IMR-90 (cell line): Measurements from ENCODE around the gene PCDHGA10. TPM values are rescaled to one million over a fixed set of nuclear protein-coding genes. Genes with fewer than 3 reads are reported as not detected.

Experiments
- ATAC-seq: fragments of 200-7000 bp; cut with Tn5 transposase; 2 replicates; pipeline ENCODE4 v1.9.1; 2020; ENCODE audit warnings: low read depth, mild to moderate bottlenecking, moderate library complexity
- BruUV-seq: library from RNA; stranded (reverse); fragments of 400-500 nt; replicated peaks from 2 replicates; lab custom pipeline; 2021; lab: Mats Ljungman, UMichigan
- CTCF ChIA-PET: fragments of 300-600 bp; formaldehyde crosslinking; extraction: SDS; loops from one replicate; lab custom pipeline; 2021; ENCODE audit warnings: antibody characterized with exemption; lab: Yijun Ruan, JAX
- POLR2A ChIA-PET: fragments of 300-600 bp; sonication (Branson Sonifier 250); formaldehyde crosslinking; loops from one replicate; lab custom pipeline; 2022; ENCODE audit warnings: antibody characterized with exemption; ENCODE audit not compliant: unreplicated experiment; lab: Charles Lee
- DNase-seq: peaks from one replicate; pipeline ENCODE4 v3.0.0; 2013
- H2AFZ ChIP-seq: replicated peaks from 2 replicates; pipeline ENCODE3; 2013; ENCODE audit warnings: low read length, mild to moderate bottlenecking; ENCODE audit not compliant: poor library complexity
- H2AK5ac ChIP-seq: 2 replicates; pipeline ENCODE4 v1.6.1; 2013; ENCODE audit warnings: low read depth, low read length, inconsistent platforms
- H2AK9ac ChIP-seq: replicated peaks from 2 replicates; pipeline ENCODE3; 2013; ENCODE audit warnings: mild to moderate bottlenecking, low read depth, low read length, moderate library complexity; ENCODE audit not compliant: poor library complexity
- H2BK120ac ChIP-seq: 2 replicates; pipeline ENCODE4 v1.6.1; 2013; ENCODE audit warnings: low read depth, low read length, inconsistent platforms
- H2BK15ac ChIP-seq: 3 replicates; pipeline ENCODE4 v1.6.1; 2013; ENCODE audit warnings: low read depth, low read length, inconsistent platforms
- H2BK20ac ChIP-seq: 2 replicates; pipeline ENCODE4 v1.6.1; 2013; ENCODE audit warnings: low read depth, mild to moderate bottlenecking, inconsistent platforms, low read length, moderate library complexity
- H2BK5ac ChIP-seq: 2 replicates; pipeline ENCODE4 v1.6.1; 2013; ENCODE audit warnings: mild to moderate bottlenecking, low read depth, low read length, inconsistent platforms; ENCODE audit not compliant: poor library complexity, severe bottlenecking
- H3K14ac ChIP-seq: replicated peaks from 2 replicates; pipeline ENCODE4 v1.6.1; 2013; ENCODE audit warnings: low read depth, low read length, inconsistent platforms
- H3K18ac ChIP-seq: 2 replicates; pipeline ENCODE4 v1.6.1; 2013; ENCODE audit warnings: low read depth, low read length, control low read depth
- H3K23ac ChIP-seq: 2 replicates; pipeline ENCODE4 v1.6.1; 2013; ENCODE audit warnings: low read depth, low read length, inconsistent platforms
- H3K27ac ChIP-seq: 2 replicates; pipeline ENCODE4 v1.5.1; 2013; ENCODE audit warnings: mild to moderate bottlenecking, control low read depth, low read length; ENCODE audit not compliant: insufficient read depth
- H3K27me3 ChIP-seq: 2 replicates; pipeline ENCODE4 v1.6.1; 2013; ENCODE audit warnings: low read length; ENCODE audit not compliant: control insufficient read depth, insufficient read depth
- H3K36me3 ChIP-seq: 2 replicates; pipeline ENCODE4 v1.6.1; 2013; ENCODE audit warnings: low read length, mixed read lengths; ENCODE audit not compliant: control insufficient read depth, insufficient read depth
- H3K4ac ChIP-seq: 2 replicates; pipeline ENCODE4 v1.6.1; 2013; ENCODE audit warnings: low read depth, low read length, inconsistent platforms
- H3K4me1 ChIP-seq: 2 replicates; pipeline ENCODE4 v1.6.1; 2013; ENCODE audit warnings: low read length, mixed read lengths; ENCODE audit not compliant: control insufficient read depth, insufficient read depth
- H3K4me2 ChIP-seq: 2 replicates; pipeline ENCODE4 v1.6.1; 2013; ENCODE audit warnings: low read depth, mild to moderate bottlenecking, control low read depth, low read length, moderate library complexity
- H3K4me3 ChIP-seq: 2 replicates; pipeline ENCODE4 v1.5.1; 2013; ENCODE audit warnings: low read depth, mild to moderate bottlenecking, control low read depth, low read length, moderate library complexity; ENCODE audit not compliant: insufficient read depth
- H3K56ac ChIP-seq: 2 replicates; pipeline ENCODE4 v1.6.1; 2013; ENCODE audit warnings: low read length, inconsistent platforms; ENCODE audit not compliant: insufficient read depth; ENCODE audit errors: extremely low read depth
- H3K79me1 ChIP-seq, 2 experiments: 2 replicates each; pipeline ENCODE4 v1.6.1; 2013; ENCODE audit warnings: low read length in 2 of 2, inconsistent platforms in 1 of 2, low read depth in 1 of 2
- H3K9ac ChIP-seq: 2 replicates; pipeline ENCODE4 v1.6.1; 2013; ENCODE audit warnings: low read depth, low read length, control low read depth
- H3K9me1 ChIP-seq: 2 replicates; pipeline ENCODE4 v1.6.1; 2013; ENCODE audit warnings: low read length, inconsistent platforms; ENCODE audit not compliant: insufficient read depth
- H3K9me3 ChIP-seq: 2 replicates; pipeline ENCODE4 v1.6.1; 2013; ENCODE audit warnings: low read length; ENCODE audit not compliant: control insufficient read depth, insufficient read depth
- H4K20me1 ChIP-seq: 2 replicates; pipeline ENCODE4 v1.6.1; 2013; ENCODE audit warnings: low read length, inconsistent platforms; ENCODE audit not compliant: insufficient read depth
- H4K5ac ChIP-seq: 2 replicates; pipeline ENCODE4 v1.6.1; 2013; ENCODE audit warnings: mild to moderate bottlenecking, low read depth, low read length, control low read depth
- H4K8ac ChIP-seq, 2 experiments: 2 replicates each; pipeline ENCODE4 v1.6.1; 2013; ENCODE audit warnings: low read depth in 2 of 2, low read length in 2 of 2, control low read depth in 1 of 2, inconsistent platforms in 1 of 2
- H4K91ac ChIP-seq: 2 replicates; pipeline ENCODE4 v1.6.1; 2013; ENCODE audit warnings: low read depth, low read length, inconsistent platforms; ENCODE audit not compliant: insufficient read depth
- CEBPB ChIP-seq: IDR thresholded peaks from 2 replicates; pipeline ENCODE4 v1.6.1; 2012; ENCODE audit warnings: low read depth, low read length, improper control_type of control experiment
- MAZ ChIP-seq: IDR thresholded peaks from 2 replicates; pipeline ENCODE4 v1.6.1; 2012; ENCODE audit warnings: low read depth, mild to moderate bottlenecking, low read length, improper control_type of control experiment, moderate library complexity, borderline replicate concordance
- MXI1 ChIP-seq: IDR thresholded peaks from 2 replicates; pipeline ENCODE4 v1.6.1; 2012; ENCODE audit warnings: low read depth, mild to moderate bottlenecking, low read length, moderate library complexity, borderline replicate concordance
- NFE2L2 ChIP-seq: fragments of 150-350 bp; IDR thresholded peaks from 2 replicates; pipeline ENCODE4 v1.6.1; 2016; ENCODE audit warnings: low read depth, mild to moderate bottlenecking, low read length
- POLR2A ChIP-seq: IDR thresholded peaks from 2 replicates; pipeline ENCODE4 v1.6.1; 2012; ENCODE audit warnings: mild to moderate bottlenecking, low read depth, low read length
- RAD21 ChIP-seq: IDR thresholded peaks from 2 replicates; pipeline ENCODE4 v1.6.1; 2012; ENCODE audit warnings: low read length, improper control_type of control experiment
- SMC3 ChIP-seq: fragments of 150-350 bp; IDR thresholded peaks from 2 replicates; pipeline ENCODE4 v1.6.1; 2016; ENCODE audit warnings: low read depth, mild to moderate bottlenecking, antibody characterized with exemption, low read length, moderate library complexity
- WGBS, 2 experiments: methylation state at CpG; one replicate each; pipeline versions ENCODE4 v1.1.5 to v1.1.7; 2013; ENCODE audit warnings: missing lambda C conversion rate in 2 of 2; ENCODE audit not compliant: insufficient read length in 1 of 2; ENCODE audit errors: extremely low coverage in 2 of 2; 5-methylcytosine and 5-hydroxymethylcytosine counted together
- dilution Hi-C: fragments of 300-500 bp; cut with HindIII; formaldehyde crosslinking; loops from one replicate; pipeline ENCODE4 v1.14.3; 2018; ENCODE audit warnings: low sequenced_read_pairs; ENCODE audit not compliant: unreplicated experiment
- in situ Hi-C: fragments of 300-500 bp; cut with MboI; formaldehyde crosslinking; loops from 3 replicates; pipeline ENCODE4 v1.14.3; 2019; ENCODE audit warnings: low sequenced_read_pairs, inconsistent platforms, mixed read lengths
- intact Hi-C: fragments of 100-400 bp; cut with micrococcal nuclease; formaldehyde crosslinking; loops from 2 replicates; pipeline ENCODE4 v1.10.0; 2022
- polyA plus RNA-seq, 3 experiments: library from polyadenylated mRNA; depleted of rRNA; stranded (reverse); fragments of >200 nt; gene quantifications; 2 replicates each; pipeline ENCODE4 v1.2.3, GENCODE V29; 2012; ENCODE audit warnings: low replicate concordance in 1 of 3
- total RNA-seq: library from RNA; depleted of rRNA; stranded (reverse); fragments of >200 nt; gene quantifications from 2 replicates; pipeline ENCODE4 v1.2.3, GENCODE V29; 2012
- TF ChIP-seq, protein P1 (sequence below): conservative IDR thresholded peaks from 2 replicates; pipeline ENCODE4 v1.5.1; 2012; ENCODE audit warnings: mild to moderate bottlenecking, low read depth, low read length, improper control_type of control experiment

The PCDHGA10 gene
- total and polyA plus RNA-seq, 2 of the 4 experiments (the other 2 are of a cell fraction) = 3.4 to 6.6 TPM

DNA sequence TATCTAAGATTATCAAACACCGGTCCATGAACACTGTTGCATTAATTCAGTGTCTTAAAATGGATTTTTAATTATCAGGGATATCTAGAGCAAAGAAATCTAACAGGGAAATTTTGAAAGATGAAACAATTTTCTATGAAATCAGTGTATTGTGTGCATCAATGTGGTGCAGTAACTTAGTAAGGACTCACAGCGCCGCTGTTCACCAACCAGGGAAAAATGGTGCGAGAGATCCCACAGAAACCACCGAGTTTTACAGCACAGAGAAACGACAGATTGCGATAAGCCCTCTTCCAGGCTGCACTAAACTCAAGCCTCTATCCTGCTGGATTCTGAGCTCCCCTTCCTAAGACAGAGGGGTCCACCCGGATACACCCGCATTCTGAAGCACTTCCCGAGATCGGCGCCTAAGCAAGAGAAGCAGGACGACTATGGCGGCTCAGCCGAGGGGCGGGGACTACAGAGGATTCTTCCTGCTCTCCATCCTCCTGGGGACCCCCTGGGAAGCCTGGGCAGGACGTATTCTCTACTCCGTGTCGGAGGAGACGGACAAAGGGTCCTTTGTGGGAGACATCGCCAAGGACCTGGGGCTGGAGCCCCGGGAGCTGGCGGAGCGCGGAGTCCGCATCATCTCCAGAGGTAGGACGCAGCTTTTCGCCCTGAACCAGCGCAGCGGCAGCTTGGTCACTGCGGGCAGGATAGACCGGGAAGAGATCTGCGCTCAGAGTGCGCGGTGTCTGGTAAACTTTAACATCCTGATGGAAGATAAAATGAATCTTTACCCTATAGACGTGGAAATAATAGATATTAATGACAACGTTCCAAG, 30.1 kb upstream of the PCDHGA10 start, which contains the start of gene PCDHGA7:
Gene PCDHGA7 (plus strand): TSS at position 274 of the 826 bp plus-strand sequence. CDS start 158 bp downstream, at position 432.
- dilution Hi-C loops (no loop called here), intact Hi-C loops (loop anchor here (1.0 kb wide), 1 partner anchor 176 kb away; no protein-coding TSS in a partner anchor), in situ Hi-C loops (no loop called here)
- H2BK5ac ChIP-seq = peak within 1 kb of the TSS; percentile 61
- H3K56ac ChIP-seq = peak within 1 kb of the TSS; percentile 90
- H3K18ac ChIP-seq = 0 out of 2 replicates have a peak within 1 kb of the TSS, but pooled peaks have one; percentile 65
- ATAC-seq = peak; percentile 89
- peaks cover 3% of the 10 kb centered on the region; the same call in 1 of the 2 replicates for H3K36me3 ChIP-seq
- H3K4ac ChIP-seq = peak within 1 kb of the TSS; percentile 94
- no TSS peak for BruUV-seq
- peak within 1 kb of the TSS; percentile 58 to 96; a peak in 3 of 4 replicates for H4K8ac ChIP-seq
- peak within 1 kb of the TSS; percentile 84 for H4K5ac ChIP-seq
- peak within 1 kb of the TSS; percentile 85 for H3K23ac ChIP-seq
- H3K27ac ChIP-seq = peak within 1 kb of the TSS; percentile 73
- peak within 1 kb of the TSS; percentile 83 for H3K4me3 ChIP-seq
- H4K20me1 ChIP-seq = no peaks in the 10 kb centered on the region
- H2AK5ac ChIP-seq = no peak within 1 kb of the TSS
- no peaks in the 10 kb centered on the region for H3K27me3 ChIP-seq
- WGBS, 2 experiments = 9% methylated on average over 4 of the region's 37 CpGs; no CpG with 5 or more reads in 1 of the 2 experiments
- CTCF ChIA-PET = no interaction called here
- H3K4me1 ChIP-seq = no peaks in the 10 kb centered on the region
- DNase-seq = peak; percentile 57
- peak within 1 kb of the TSS; percentile 65 for H2BK120ac ChIP-seq
- H4K91ac ChIP-seq = peak within 1 kb of the TSS; percentile 76; the same call in 1 of the 2 replicates
- peak within 1 kb of the TSS; percentile 72 for H2AK9ac ChIP-seq
- peak within 1 kb of the TSS; percentile 93 for H2AFZ ChIP-seq
- H3K9me3 ChIP-seq = peaks cover 26% of the 10 kb centered on the region
- H3K4me2 ChIP-seq = peak within 1 kb of the TSS; percentile 64
- peak; percentile 48 for TF ChIP-seq RAD21
- TF ChIP-seq MAZ = no peak
- TF ChIP-seq, protein P1, sequence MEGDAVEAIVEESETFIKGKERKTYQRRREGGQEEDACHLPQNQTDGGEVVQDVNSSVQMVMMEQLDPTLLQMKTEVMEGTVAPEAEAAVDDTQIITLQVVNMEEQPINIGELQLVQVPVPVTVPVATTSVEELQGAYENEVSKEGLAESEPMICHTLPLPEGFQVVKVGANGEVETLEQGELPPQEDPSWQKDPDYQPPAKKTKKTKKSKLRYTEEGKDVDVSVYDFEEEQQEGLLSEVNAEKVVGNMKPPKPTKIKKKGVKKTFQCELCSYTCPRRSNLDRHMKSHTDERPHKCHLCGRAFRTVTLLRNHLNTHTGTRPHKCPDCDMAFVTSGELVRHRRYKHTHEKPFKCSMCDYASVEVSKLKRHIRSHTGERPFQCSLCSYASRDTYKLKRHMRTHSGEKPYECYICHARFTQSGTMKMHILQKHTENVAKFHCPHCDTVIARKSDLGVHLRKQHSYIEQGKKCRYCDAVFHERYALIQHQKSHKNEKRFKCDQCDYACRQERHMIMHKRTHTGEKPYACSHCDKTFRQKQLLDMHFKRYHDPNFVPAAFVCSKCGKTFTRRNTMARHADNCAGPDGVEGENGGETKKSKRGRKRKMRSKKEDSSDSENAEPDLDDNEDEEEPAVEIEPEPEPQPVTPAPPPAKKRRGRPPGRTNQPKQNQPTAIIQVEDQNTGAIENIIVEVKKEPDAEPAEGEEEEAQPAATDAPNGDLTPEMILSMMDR = peak; percentile 54
- no peak for TF ChIP-seq POLR2A
- no peak for TF ChIP-seq NFE2L2
- no peak for TF ChIP-seq SMC3
- no peak for TF ChIP-seq MXI1
- TF ChIP-seq CEBPB = no peak
- peak within 1 kb of the TSS; percentile 90 for H3K14ac ChIP-seq
- H3K9me1 ChIP-seq = no peaks in the 10 kb centered on the region
- peaks cover 0 to 6% of the 10 kb centered on the region in 2 experiments; a peak in 1 of 4 replicates for H3K79me1 ChIP-seq
- peak within 1 kb of the TSS; percentile 69; the same call in 1 of the 2 replicates for H2BK20ac ChIP-seq
- POLR2A ChIA-PET = no interaction called here
- peak within 1 kb of the TSS; percentile 94 for H3K9ac ChIP-seq
- 0 out of 3 replicates have a peak within 1 kb of the TSS, but pooled peaks have one; percentile 66 for H2BK15ac ChIP-seq
